GM21786 (cell line): ENCODE data around the gene MGAT5.

ENCODE experiments used
- ATAC-seq: cut with Tn5 transposase; IDR thresholded peaks from one replicate; pipeline ENCODE4 v1.9.1; 2021; ENCODE audit not compliant: unreplicated experiment

The MGAT5 gene

DNA sequence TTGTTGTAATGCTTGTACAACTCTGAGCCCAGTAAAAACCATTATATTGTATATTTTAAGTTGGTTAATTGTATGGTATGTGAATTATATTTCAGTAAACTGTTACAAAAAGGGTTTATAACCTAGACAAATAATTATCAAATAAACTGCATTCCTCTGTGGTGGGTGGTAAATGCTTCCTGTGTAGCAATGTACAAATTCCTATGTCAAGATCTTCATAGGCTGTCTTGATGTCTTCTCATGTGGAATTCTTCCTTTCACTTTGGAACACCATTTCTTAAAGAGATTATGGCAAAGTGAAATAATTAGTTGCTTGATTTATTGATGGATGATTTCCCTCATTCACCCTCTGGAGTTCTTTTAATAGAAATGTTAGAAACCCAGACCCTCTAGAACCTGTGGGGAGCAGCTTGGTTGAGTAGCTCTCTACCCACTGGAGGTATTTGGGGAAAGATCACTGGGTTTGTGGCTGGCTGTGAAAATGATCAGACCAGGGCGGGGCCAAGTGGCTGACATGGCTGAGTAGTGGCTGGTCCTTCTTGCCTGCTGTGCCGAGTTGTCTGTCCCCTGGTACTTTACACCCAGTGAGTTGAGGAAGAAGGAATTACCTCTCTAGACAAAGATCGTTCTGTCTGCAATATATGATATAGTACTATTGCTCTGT is 22.4 kb upstream of the MGAT5 start:
- no peak for ATAC-seq

DNA sequence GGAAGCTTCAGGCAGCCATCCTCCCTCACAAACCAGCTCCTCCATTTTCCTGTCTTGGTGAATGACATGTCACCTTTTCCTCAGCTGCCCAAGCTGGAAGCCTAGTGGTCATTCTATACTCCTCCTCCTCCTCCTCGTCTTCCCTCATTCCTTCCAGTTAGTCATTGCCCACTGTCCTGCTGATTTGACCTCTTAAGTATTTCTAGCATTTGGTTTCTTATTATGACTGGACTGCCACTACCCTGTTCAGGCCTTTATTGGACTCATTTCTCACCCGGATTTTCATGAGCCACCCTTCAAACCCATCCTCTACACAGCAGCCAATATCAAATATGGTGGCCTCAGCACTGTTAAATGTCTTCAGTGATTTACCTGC is 21.9 kb upstream of the MGAT5 start:
- no peak for ATAC-seq

DNA sequence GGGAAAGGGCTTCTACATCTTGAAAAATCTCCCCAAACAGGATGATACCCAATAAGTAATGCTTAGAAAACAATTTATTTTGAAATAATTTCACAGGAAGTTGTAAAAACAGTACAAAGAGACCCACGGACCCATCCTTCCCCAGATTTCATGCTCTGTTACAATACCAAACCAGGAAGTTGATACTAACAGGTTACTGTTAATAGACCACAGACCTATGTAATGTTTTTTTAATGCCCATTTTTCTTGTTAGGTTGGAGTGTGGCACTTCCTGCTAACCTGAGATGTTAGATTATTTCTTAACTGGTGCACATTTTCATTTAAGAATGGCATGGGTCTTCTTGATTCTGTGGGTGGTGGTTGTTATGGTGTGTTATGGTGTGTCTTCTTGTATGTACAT is 21.4 kb upstream of the MGAT5 start:
- ATAC-seq: no peak

DNA sequence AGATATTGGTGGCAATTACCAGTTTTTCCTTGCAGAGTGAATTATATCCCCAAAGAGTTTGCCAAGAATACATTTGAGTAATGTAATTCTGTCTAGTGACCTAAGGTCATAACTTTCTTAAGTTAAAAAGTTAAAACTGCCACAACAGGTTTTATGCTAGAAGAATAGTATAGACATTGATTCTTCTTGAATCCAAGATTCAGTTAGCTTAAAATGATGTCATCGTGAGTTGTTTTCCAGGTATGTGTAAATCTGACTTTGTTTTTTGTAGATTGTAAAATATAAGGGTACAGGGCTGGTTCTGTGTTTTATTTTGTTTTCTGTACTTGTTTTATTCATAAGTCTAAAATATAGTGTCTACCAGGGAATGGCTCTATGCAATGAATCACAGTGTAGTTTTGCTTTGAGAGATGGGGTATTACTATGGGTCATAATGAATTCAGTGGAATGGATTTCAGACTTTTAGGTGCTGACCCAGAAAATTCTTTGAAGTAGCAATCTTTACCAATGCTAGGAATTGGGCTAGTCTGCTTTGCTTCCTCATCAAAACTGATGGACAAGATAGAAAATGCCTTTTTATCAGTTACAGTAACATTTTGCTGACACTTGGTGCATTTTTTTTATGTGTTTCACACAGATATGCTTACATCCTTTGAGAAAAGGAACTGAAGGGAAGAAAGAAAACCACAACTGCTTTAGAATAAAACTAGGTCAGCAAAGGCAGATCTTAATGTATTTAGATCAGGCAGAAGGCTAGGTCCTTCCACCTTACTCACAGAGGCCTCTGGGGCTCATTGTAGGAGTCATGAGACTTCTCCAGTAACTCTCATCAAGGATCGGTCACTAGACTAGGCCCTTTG is 20.8 kb upstream of the MGAT5 start:
- peak; percentile 47 for ATAC-seq

DNA sequence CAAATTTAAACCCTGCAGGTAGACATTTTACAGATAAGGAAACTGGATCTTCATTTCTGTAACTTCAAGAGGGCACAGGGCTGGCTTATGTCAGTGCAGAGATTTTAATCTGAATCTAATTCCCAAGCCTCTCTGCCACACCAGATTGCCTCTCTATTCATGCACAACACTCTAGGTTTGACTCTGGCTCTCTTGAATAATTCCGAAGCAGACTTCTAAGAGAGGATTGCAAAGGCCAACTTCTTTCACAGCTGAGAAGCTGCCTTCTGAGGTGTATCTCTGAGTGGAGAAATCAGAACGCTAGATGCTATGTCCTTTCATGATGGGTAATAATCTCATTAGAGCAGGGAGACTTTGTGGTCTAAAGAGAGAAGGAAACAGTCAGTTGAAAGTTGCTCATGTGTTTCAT is 20.1 kb upstream of the MGAT5 start:
- peak; percentile 53 for ATAC-seq

DNA sequence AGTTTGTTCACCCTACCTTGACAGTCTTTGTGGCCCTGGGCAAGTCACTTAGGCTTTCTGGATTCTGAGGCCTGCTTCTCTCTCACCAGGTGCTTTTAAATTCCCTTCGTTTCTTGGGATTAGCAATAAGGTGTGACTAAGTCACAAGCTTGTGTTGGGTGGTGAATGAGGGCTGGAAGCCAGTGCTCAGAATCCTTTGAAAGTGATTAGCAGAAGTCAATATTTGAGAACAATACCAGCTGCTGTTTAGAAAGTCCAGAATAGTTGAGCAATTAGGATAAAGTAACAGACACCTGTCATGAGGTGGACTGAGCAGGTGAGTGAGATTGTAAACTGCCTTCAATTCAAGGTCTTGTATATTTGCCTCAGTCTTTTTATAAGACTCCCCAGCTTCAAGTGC is 19.3 kb upstream of the MGAT5 start:
- ATAC-seq: no peak

DNA sequence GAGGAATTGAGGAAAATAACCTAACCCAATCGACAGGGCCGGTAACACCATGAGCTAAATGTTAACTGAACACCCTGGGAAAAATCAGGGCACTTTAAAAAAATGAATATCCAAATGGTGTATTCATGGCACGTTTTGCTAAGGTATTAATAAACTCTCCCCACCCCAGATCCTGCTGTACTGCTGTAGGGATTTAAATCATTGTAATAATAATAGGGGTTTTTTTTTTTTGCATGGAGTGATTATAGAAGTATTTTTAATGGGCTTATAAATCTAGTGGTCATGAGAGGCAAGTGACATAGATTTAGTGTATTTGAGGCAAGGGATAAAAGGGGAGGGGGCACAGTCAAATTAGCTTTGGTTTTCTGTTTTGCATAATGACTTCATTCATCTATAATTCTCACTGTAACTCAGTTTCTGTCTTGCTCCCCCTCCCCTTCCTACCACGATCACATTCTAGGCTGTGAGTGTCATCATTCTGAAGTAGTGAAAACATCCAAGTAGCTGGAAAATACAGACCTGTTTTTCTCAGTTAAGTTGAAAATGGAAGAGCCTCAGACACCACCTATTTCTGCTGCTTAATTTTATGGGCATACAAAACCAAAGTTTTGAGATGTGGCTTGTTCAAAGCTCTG is 18.2 kb upstream of the MGAT5 start:
- no peak for ATAC-seq

DNA sequence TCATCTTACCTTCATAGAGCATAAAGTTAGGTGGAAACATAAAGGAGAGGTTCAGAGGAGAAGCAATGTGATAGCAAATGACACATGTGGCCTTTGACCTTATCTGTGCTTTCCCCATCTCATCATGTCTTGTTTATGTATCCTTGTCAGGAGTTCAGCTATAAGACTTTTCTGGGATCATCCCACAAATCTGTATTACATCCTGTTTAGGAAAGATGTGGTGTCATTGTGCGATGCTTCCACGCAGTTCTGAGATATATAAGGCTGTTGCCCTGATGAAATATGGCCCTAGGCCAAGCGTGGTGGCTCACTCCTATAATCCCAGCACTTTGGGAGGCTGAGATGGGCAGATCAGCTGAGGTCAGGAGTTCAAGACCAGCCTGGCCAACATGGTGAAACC is 15.5 kb upstream of the MGAT5 start:
- no peak for ATAC-seq

DNA sequence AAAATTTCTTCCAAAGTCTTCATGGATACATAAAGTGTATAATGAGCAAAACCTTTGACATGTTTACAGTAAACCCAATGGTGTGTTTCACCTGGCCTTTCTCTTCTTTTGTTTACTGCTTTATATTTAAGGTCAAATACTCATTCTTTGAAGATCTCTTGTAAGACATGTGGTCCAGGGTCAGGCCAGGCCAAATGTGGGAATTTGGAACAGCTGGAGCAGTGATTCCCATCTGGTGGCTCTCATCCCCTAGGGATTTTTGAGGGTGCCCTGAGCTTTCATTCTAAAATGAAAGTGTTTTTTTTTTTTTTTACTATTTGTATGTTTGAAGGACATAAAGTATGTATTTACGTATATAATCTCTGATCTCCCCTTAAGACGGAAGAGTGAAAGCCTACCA is 13.8 kb upstream of the MGAT5 start:
- no peak for ATAC-seq

DNA sequence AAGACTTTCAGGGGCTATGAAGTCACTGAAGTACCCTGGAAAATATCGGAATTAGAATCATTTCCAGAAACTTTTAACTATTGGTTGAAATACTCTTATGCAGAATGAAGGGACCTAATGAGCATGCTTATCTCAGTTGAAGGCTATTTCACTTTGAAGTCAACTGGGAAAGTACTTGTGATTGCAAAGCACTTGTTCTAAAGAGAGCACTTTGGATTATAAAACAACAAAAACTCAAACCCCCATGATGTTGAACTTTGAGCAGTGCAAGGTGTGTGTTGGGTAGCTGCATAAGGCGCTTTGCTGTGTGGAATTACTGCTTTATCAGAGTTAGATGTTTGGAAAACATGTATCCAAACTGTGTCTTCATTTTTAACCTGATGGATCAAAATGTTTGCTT is 12.0 kb upstream of the MGAT5 start:
- no peak for ATAC-seq

DNA sequence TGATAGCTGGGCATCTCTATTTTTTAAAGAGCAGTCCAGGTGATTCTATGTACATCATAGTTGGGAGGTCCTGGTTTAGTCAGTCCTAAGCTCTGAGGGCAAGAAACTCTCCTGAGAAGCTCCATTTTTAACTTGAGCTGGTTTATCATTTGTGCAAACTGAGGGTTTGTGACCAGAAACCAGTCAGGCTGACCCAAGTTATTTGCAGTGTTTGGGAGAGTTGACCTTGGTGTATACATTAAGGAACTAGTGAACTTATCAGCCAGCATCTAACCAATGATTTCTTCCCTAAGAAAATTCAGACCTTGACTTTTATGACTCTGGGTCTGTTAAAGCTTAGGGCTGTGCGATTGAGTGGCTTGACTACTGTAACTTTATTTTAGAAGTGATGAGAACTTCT is 10.6 kb upstream of the MGAT5 start:
- no peak for ATAC-seq

DNA sequence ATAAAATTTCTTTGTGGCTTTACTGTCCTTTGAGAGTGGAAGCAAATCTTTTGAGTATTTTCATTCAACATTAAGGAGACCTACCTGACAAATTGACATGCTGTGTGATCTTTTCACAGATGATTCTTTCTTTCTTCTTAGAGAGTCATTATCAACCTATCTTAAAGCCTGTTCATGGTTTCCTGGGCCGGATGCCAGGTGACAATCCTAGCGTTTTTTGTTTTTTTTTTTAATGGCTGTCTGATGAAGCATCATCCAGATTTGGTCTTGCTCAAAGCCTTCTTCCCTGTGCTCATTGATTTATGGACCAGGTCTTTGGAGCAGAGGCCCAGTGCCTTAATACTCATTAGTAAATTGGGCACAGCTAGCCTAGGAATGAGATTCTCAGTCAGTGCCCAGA is 9.8 kb upstream of the MGAT5 start:
- no peak for ATAC-seq

DNA sequence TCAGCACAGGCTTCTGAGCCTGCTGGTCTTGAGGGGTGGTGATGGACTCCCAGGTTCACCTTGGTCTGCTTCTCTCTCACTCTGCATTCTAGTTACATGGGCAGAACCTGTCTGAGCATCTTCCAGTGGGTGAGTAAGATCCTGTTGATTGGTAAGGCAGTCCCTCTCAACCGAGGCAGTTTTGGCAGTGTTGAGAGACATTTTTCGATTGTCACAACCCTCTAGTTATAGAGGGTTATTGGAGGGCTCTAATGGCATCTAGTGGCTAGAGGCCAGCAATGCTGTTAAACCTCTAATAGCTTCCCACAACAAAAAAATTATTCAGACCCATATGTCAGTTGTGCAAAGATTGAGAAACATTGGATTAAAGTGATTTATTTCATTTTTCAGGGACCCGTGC is 9.3 kb upstream of the MGAT5 start:
- ATAC-seq: no peak

DNA sequence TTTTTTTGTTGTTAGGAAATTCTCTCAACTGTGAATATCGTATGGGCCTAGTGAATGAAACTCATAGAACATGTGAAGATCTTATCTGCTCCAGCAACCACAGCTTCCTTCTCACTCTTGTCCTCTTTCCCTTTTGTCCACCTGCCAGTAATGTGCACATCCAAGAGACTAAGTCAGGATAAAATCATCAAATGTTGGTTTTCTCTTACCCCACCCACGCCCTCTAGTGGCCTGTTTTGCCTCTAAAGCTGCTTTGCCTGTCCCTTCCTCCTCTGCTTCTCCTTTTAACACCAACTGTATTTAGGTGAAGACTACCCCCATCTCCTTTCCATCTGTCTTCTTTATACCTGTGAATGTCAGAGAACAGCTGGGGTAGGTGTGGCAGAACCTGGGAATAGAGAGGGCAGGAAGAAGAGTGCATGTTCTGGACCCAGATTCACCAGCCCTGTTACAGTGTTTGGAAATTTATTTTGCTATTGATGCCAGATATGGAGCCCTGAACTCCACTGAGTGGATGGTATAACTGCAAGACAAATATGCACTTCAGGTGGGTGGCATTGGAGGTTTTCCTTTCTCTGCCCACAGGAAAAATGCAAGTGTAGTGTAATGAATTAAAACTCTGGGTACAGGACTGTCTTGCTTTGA is 8.4 kb upstream of the MGAT5 start:
- ATAC-seq: no peak

DNA sequence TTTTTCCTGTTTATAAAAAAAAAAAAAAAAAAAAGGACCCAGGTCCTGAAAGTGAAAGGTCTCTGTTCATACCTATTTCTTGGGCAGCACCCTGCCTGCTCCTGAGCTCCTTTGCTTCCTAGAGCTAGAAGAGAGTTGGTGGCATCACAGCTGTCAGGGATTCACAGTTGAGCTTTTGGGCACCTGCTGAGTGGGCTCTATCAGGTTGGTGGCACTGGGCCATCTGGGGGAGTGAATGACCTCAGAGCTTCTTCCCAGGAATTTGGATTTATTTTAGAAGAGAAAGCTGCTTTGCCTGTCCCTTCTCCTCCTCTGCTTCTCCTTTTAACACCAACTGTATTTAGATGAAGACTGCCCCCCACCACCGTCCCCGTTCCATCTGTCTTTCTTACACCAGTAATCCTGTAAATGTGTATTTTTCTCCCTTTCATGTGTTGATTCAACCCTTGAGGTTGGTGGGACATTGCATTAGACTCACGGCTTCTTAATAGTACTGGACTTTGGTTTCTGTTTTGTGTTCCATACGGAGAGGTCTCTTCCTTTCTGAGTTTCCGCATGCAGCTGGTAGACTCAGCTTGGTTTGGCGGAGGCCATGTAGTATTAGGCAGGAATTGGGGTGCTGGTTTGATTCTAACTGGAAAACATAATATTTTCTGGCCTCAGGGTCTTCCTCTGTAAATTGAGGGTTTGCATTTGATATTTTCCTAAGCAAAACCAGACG is 7.6 kb upstream of the MGAT5 start:
- no peak for ATAC-seq

DNA sequence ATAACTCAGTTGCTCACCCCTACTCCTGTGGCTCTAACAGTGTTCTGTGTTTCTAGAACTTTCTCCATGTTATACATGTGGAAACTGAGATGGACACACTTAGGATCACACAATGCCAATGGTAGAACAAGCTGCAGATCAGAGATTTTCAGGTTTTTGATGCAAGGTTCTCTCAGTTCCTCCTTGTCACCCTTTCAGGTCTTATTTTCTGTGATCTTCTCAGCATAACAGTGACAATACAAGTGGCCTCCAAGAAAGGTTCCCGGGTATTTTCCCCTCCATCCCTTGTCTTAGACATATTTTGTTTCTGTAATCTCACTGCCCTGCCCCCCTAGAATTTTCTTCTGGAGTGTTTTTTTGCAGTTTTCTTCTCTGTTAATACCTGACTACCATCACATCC is 6.2 kb upstream of the MGAT5 start:
- ATAC-seq: peak; percentile 50

DNA sequence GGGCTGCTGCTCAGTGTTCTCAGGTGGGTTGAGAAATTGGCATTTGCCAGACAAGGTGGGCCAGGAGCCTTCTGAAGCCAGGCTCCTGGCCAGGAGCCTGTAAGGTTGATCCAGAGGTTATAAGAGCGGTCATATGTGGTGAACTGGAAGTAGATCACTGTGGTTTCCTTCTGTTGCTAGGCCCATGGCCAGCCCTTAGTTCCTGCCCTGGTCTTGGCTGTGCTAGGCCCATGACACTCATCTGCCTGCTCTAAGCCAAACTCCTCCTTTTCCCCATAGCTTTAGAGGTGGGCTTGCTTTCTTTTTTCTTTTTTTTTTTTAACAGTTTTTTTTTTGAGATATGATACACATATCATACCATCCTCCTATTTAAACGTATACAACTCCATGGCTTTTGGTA is 5.0 kb upstream of the MGAT5 start:
- no peak for ATAC-seq

DNA sequence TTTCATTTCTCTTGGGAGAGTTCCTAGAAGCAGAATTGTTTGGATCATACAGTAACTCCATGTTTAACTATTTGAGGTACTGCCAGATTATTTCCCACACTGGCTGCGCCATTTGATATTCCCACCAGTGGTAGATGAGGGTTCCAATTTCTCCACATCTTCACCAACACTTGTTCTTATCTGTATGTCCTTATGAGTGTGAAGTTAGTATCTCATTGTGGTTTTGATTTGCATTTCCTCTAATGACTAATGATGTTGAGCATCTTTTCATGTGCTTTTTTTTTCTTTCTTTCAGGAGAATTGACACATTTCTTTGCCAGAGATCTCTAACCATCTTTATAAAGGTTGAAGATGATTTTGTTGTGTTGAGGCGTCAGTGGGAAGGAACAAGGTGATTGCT is 4.1 kb upstream of the MGAT5 start:
- no peak for ATAC-seq

DNA sequence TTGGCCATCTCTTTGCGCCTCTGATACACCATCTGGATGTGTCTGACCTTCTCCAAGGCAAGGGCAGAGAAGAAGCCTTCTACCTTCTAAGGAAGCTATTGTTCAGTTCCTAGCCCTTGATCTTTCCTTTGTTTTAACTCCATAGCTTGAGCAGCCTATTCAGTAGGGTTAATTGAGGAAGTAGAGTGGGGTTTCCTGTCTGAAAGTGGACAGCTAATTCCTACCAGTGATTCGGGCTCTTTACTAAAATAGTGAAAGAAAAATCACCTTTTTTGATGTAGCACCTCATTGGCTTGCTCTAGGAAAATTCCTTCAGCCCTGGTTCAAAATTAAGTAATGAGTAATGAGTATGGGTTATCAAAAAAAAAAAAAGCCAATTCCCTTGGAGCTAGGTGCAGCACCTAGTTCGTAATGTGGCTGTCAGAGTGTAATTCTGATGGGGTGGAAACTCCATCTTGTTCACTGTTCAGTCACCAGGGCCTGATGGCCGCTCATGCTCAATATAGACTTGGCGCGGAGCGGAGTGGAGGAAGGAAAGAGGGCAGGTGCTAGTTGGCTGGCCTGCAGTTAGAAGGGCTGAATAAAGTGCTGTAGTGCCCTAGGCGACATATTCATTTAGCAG is 2.9 kb upstream of the MGAT5 start:
- no peak for ATAC-seq

DNA sequence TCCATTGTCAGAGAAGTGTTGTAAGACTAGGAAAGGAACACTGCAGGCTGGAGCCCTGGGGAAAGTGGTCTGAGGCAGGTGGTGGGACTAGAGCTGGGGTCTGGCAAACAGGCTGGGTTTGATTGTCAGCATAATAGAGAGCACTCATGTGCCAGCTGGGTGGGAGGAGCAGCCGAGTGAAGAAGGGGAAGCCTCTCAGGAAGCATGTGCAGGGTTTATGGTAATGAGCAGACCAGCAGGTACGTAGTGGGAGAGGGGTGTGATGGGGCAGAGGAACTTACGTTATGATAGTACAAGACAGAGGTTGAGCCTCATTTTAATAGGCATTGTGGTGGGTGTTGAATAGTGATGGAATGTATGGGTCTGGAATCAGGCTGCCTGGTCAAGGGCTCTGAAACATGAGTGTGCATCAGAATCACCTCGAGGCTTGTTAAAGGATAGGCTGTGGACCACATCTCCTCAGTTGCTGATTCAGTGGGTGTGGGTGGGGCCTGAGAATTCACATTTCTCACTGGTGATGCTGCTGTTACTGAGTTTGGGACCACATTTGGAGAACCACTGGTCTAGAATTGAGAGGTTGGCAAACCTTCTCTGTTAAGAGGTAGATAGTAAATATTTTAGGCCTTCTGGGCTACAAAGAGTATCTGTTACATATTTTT is 1.7 kb upstream of the MGAT5 start:
- ATAC-seq: no peak
